Measurements from ENCODE around the gene PAPPA. TPM values are rescaled to one million over a fixed set of nuclear protein-coding genes. Genes with fewer than 3 reads are reported as not detected.

PAPPA gene
- total and polyA plus RNA-seq, 2 of the 8 experiments (the other 6 are each of a cell fraction or from before 2014, with no cell fraction given) = 0.18 to 0.63 TPM

DNA sequence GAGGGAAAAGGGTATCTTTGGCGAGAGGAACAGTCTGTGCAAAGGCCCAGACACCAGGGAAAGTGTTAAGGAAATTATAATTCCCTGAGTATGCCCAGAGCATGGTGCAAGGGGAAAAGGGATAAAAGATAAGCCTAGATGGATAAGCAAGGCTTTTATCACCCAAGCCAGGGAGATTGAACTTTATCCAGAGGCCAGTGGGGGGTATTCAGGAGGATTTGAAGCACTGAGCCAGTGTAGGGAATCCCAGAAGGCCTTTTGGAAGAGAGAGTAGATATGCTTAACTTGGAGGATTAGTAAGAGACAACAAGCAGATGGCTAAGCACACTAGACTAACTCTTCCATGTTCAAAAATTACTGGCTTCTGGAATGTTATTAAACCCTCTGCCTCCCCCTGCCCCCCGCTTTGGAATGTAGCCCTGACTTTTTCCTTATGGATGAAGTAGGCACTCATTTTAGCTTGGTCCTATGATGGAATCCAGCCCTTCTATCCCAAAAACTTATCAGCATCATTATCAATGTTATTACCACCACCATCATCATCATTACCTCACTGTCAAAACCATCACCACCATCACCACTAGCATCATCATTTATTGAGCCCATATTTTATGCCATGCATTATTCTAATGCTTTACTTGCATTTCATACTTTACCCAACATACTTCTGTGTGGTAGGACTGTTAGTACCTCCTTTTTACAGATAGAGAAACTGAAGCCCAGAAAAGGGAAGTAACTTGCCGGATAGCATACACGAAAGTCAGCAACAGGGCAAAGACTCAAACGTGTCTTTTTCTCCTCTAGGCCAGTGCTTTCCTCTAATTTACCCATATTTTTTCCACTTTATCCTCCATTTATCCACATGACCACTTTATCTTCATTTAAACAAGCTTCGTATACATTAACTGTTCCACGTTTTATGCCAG, 237.0 kb downstream of the PAPPA start:
- H3K56ac ChIP-seq (replicated peaks; ENCODE audit: insufficient read length, low read depth, low read length) = no peak overlapping the region
- no peak overlapping the region for H3K4me3 ChIP-seq (ENCODE audit: extremely low read depth in 1 of 4, insufficient read depth in 2 of 4, low read depth in 3 of 4, low read length in 4 of 4)
- H2AK5ac ChIP-seq (ENCODE audit: low read depth, low read length) = no peak overlapping the region
- ChIA-PET CTCF (ENCODE audit: partially characterized antibody) (interaction anchor here (0.7 to 1.1 kb wide), 4 partner anchors 9 to 199 kb away, joined by 3 to 4 read pairs (median 3); no protein-coding TSS in a partner anchor), POLR2A (ENCODE audit: partially characterized antibody) (no interaction called here)
- no peak overlapping the region for H3K4ac ChIP-seq (replicated peaks; ENCODE audit: insufficient read length, low read depth, low read length)
- no peak overlapping the region for H3K23ac ChIP-seq (ENCODE audit: insufficient read length)
- no peak overlapping the region for H4K8ac ChIP-seq (ENCODE audit: extremely low read depth, insufficient read depth, low read length)
- H2BK12ac ChIP-seq (ENCODE audit: low read depth, low read length) = no peak overlapping the region
- H4K5ac ChIP-seq (ENCODE audit: insufficient read length, low read depth, low read length) = no peak overlapping the region
- no peaks in the 10 kb centered on the region for H3K79me1 ChIP-seq (ENCODE audit: low read depth, low read length)
- no peak overlapping the region for H4K91ac ChIP-seq (replicated peaks; ENCODE audit: insufficient read length, low read length)
- DNase-seq (ENCODE audit: low read depth in 1 of 2, low spot score in 2 of 2) = no peak
- H3K9me3 ChIP-seq (ENCODE audit: insufficient read depth in 2 of 2, low read depth in 1 of 2, low read length in 1 of 2) = no peaks in the 10 kb centered on the region
- H3K79me2 ChIP-seq (ENCODE audit: control insufficient read depth in 1 of 2, insufficient read depth in 2 of 2, low read length in 2 of 2) = no peaks in the 10 kb centered on the region
- H3K9ac ChIP-seq (replicated peaks in 1 of 4; ENCODE audit: extremely low read depth in 1 of 4, low read depth in 3 of 4, low read length in 3 of 4) = no peak overlapping the region
- no peak overlapping the region for H2BK120ac ChIP-seq (replicated peaks; ENCODE audit: low read depth, low read length)
- no peak overlapping the region for H3K14ac ChIP-seq (ENCODE audit: insufficient read length)
- H4K20me1 ChIP-seq (replicated peaks in 1 of 2; ENCODE audit: control insufficient read depth in 1 of 2, insufficient read depth in 2 of 2, low read length in 2 of 2) = no peaks in the 10 kb centered on the region
- H2BK15ac ChIP-seq (ENCODE audit: low read length) = no peak overlapping the region
- no peaks in the 10 kb centered on the region for H3K36me3 ChIP-seq (ENCODE audit: control insufficient read depth in 2 of 4, insufficient read depth in 4 of 4, low read length in 3 of 4)
- H3K4me2 ChIP-seq (ENCODE audit: insufficient read depth in 1 of 2, low read depth in 2 of 2, low read length in 2 of 2) = no peak overlapping the region
- FAIRE-seq = no peak
- no peak overlapping the region for H2BK5ac ChIP-seq (ENCODE audit: low read depth, low read length)
- no peaks in the 10 kb centered on the region; a peak in 1 of 7 replicates for H3K4me1 ChIP-seq (replicated peaks in 1 of 4; ENCODE audit: control insufficient read depth in 3 of 4, insufficient read depth in 4 of 4, low read length in 3 of 4)
- H2AFZ ChIP-seq (ENCODE audit: low read length) = no peak overlapping the region
- no peak overlapping the region for H2BK20ac ChIP-seq (ENCODE audit: low read length)
- no peak overlapping the region for H3K27ac ChIP-seq (ENCODE audit: low read depth, low read length)
- WGBS, 2 experiments (ENCODE audit: extremely low coverage in 1 of 2, insufficient coverage in 1 of 2, insufficient read length in 1 of 2, insufficient replicate concordance in 2 of 2, low coverage in 1 of 2, low lambda C conversion rate in 2 of 2, missing lambda C conversion rate in 1 of 2) = 81% methylated on average over 7 of the region's 7 CpGs; no CpG with 5 or more reads in 1 of the 2 experiments
- no peaks in the 10 kb centered on the region; the same call in 1 of the 2 replicates for H3K23me2 ChIP-seq (ENCODE audit: low read depth, low read length)
- no peak overlapping the region for H3K18ac ChIP-seq (ENCODE audit: extremely low read depth, low read length)
- no peaks in the 10 kb centered on the region for H3K27me3 ChIP-seq (replicated peaks in 1 of 4; ENCODE audit: control insufficient read depth in 3 of 4, extremely low read depth in 1 of 4, insufficient read depth in 3 of 4, low read length in 3 of 4)
- no peak for TF ChIP-seq POLR2A (IDR thresholded peaks at IDR 0.05; ENCODE audit: control extremely low read depth in 1 of 2, low read depth in 2 of 2, low read length in 2 of 2)
- TF ChIP-seq KDM5A (IDR thresholded peaks at IDR 0.05; ENCODE audit: low read length) = no peak
- TF ChIP-seq TBP (IDR thresholded peaks at IDR 0.05; ENCODE audit: low read depth, low read length) = no peak
- TF ChIP-seq SP2 (IDR thresholded peaks at IDR 0.05; ENCODE audit: low read length) = no peak
- TF ChIP-seq, protein P1, sequence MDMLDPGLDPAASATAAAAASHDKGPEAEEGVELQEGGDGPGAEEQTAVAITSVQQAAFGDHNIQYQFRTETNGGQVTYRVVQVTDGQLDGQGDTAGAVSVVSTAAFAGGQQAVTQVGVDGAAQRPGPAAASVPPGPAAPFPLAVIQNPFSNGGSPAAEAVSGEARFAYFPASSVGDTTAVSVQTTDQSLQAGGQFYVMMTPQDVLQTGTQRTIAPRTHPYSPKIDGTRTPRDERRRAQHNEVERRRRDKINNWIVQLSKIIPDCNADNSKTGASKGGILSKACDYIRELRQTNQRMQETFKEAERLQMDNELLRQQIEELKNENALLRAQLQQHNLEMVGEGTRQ (IDR thresholded peaks at IDR 0.05; ENCODE audit: low read length) = no peak
- no peak for TF ChIP-seq TCF12 (IDR thresholded peaks at IDR 0.05; ENCODE audit: low read depth, low read length)
- TF ChIP-seq RXRA (IDR thresholded peaks at IDR 0.05; ENCODE audit: insufficient read depth, low read depth, low read length) = no peak
- no peak for TF ChIP-seq BACH1 (IDR thresholded peaks at IDR 0.05; ENCODE audit: low read length)
- no peak for TF ChIP-seq RAD21 (IDR thresholded peaks at IDR 0.05 in 1 of 2, conservative IDR thresholded peaks at IDR 0.05 in 1 of 2; ENCODE audit: low read depth in 2 of 2, low read length in 2 of 2)
- TF ChIP-seq JUND (IDR thresholded peaks at IDR 0.05; ENCODE audit: low read length) = no peak
- no peak for TF ChIP-seq EZH2 (IDR thresholded peaks at IDR 0.05; ENCODE audit: low read depth, low read length, severe bottlenecking)

Data from H1 (cell line).